IMR-90 (cell line): Measurements from ENCODE around the gene KLF16. TPM values are rescaled to one million over a fixed set of nuclear protein-coding genes. Genes with fewer than 3 reads are reported as not detected.
A peak's percentile ranks its signal among the peaks of the same experiment; 100 is the strongest.

Experiments
- ATAC-seq: fragments of 200-7000 bp; cut with Tn5 transposase; 2 replicates; pipeline ENCODE4 v1.9.1; 2020; ENCODE audit warnings: low read depth, mild to moderate bottlenecking, moderate library complexity
- BruUV-seq: library from RNA; stranded (reverse); fragments of 400-500 nt; replicated peaks from 2 replicates; lab custom pipeline; 2021; lab: Mats Ljungman, UMichigan
- CTCF ChIA-PET: fragments of 300-600 bp; formaldehyde crosslinking; extraction: SDS; loops from one replicate; lab custom pipeline; 2021; ENCODE audit warnings: antibody characterized with exemption; lab: Yijun Ruan, JAX
- POLR2A ChIA-PET: fragments of 300-600 bp; sonication (Branson Sonifier 250); formaldehyde crosslinking; loops from one replicate; lab custom pipeline; 2022; ENCODE audit warnings: antibody characterized with exemption; ENCODE audit not compliant: unreplicated experiment; lab: Charles Lee
- DNase-seq: peaks from one replicate; pipeline ENCODE4 v3.0.0; 2013
- H2AFZ ChIP-seq: replicated peaks from 2 replicates; pipeline ENCODE3; 2013; ENCODE audit warnings: low read length, mild to moderate bottlenecking; ENCODE audit not compliant: poor library complexity
- H2AK5ac ChIP-seq: 2 replicates; pipeline ENCODE4 v1.6.1; 2013; ENCODE audit warnings: low read depth, low read length, inconsistent platforms
- H2AK9ac ChIP-seq: replicated peaks from 2 replicates; pipeline ENCODE3; 2013; ENCODE audit warnings: mild to moderate bottlenecking, low read depth, low read length, moderate library complexity; ENCODE audit not compliant: poor library complexity
- H2BK120ac ChIP-seq: 2 replicates; pipeline ENCODE4 v1.6.1; 2013; ENCODE audit warnings: low read depth, low read length, inconsistent platforms
- H2BK15ac ChIP-seq: 3 replicates; pipeline ENCODE4 v1.6.1; 2013; ENCODE audit warnings: low read depth, low read length, inconsistent platforms
- H2BK20ac ChIP-seq: 2 replicates; pipeline ENCODE4 v1.6.1; 2013; ENCODE audit warnings: low read depth, mild to moderate bottlenecking, inconsistent platforms, low read length, moderate library complexity
- H2BK5ac ChIP-seq: 2 replicates; pipeline ENCODE4 v1.6.1; 2013; ENCODE audit warnings: mild to moderate bottlenecking, low read depth, low read length, inconsistent platforms; ENCODE audit not compliant: poor library complexity, severe bottlenecking
- H3K14ac ChIP-seq: replicated peaks from 2 replicates; pipeline ENCODE4 v1.6.1; 2013; ENCODE audit warnings: low read depth, low read length, inconsistent platforms
- H3K18ac ChIP-seq: 2 replicates; pipeline ENCODE4 v1.6.1; 2013; ENCODE audit warnings: low read depth, low read length, control low read depth
- H3K23ac ChIP-seq: 2 replicates; pipeline ENCODE4 v1.6.1; 2013; ENCODE audit warnings: low read depth, low read length, inconsistent platforms
- H3K27ac ChIP-seq: 2 replicates; pipeline ENCODE4 v1.5.1; 2013; ENCODE audit warnings: mild to moderate bottlenecking, control low read depth, low read length; ENCODE audit not compliant: insufficient read depth
- H3K27me3 ChIP-seq: 2 replicates; pipeline ENCODE4 v1.6.1; 2013; ENCODE audit warnings: low read length; ENCODE audit not compliant: control insufficient read depth, insufficient read depth
- H3K36me3 ChIP-seq: 2 replicates; pipeline ENCODE4 v1.6.1; 2013; ENCODE audit warnings: low read length, mixed read lengths; ENCODE audit not compliant: control insufficient read depth, insufficient read depth
- H3K4ac ChIP-seq: 2 replicates; pipeline ENCODE4 v1.6.1; 2013; ENCODE audit warnings: low read depth, low read length, inconsistent platforms
- H3K4me1 ChIP-seq: 2 replicates; pipeline ENCODE4 v1.6.1; 2013; ENCODE audit warnings: low read length, mixed read lengths; ENCODE audit not compliant: control insufficient read depth, insufficient read depth
- H3K4me2 ChIP-seq: 2 replicates; pipeline ENCODE4 v1.6.1; 2013; ENCODE audit warnings: low read depth, mild to moderate bottlenecking, control low read depth, low read length, moderate library complexity
- H3K4me3 ChIP-seq: 2 replicates; pipeline ENCODE4 v1.5.1; 2013; ENCODE audit warnings: low read depth, mild to moderate bottlenecking, control low read depth, low read length, moderate library complexity; ENCODE audit not compliant: insufficient read depth
- H3K56ac ChIP-seq: 2 replicates; pipeline ENCODE4 v1.6.1; 2013; ENCODE audit warnings: low read length, inconsistent platforms; ENCODE audit not compliant: insufficient read depth; ENCODE audit errors: extremely low read depth
- H3K79me1 ChIP-seq, 2 experiments: 2 replicates each; pipeline ENCODE4 v1.6.1; 2013; ENCODE audit warnings: low read length in 2 of 2, inconsistent platforms in 1 of 2, low read depth in 1 of 2
- H3K9ac ChIP-seq: 2 replicates; pipeline ENCODE4 v1.6.1; 2013; ENCODE audit warnings: low read depth, low read length, control low read depth
- H3K9me1 ChIP-seq: 2 replicates; pipeline ENCODE4 v1.6.1; 2013; ENCODE audit warnings: low read length, inconsistent platforms; ENCODE audit not compliant: insufficient read depth
- H3K9me3 ChIP-seq: 2 replicates; pipeline ENCODE4 v1.6.1; 2013; ENCODE audit warnings: low read length; ENCODE audit not compliant: control insufficient read depth, insufficient read depth
- H4K20me1 ChIP-seq: 2 replicates; pipeline ENCODE4 v1.6.1; 2013; ENCODE audit warnings: low read length, inconsistent platforms; ENCODE audit not compliant: insufficient read depth
- H4K5ac ChIP-seq: 2 replicates; pipeline ENCODE4 v1.6.1; 2013; ENCODE audit warnings: mild to moderate bottlenecking, low read depth, low read length, control low read depth
- H4K8ac ChIP-seq, 2 experiments: 2 replicates each; pipeline ENCODE4 v1.6.1; 2013; ENCODE audit warnings: low read depth in 2 of 2, low read length in 2 of 2, control low read depth in 1 of 2, inconsistent platforms in 1 of 2
- H4K91ac ChIP-seq: 2 replicates; pipeline ENCODE4 v1.6.1; 2013; ENCODE audit warnings: low read depth, low read length, inconsistent platforms; ENCODE audit not compliant: insufficient read depth
- BHLHE40 ChIP-seq: fragments of 150-350 bp; IDR thresholded peaks from 2 replicates; pipeline ENCODE4 v1.6.1; 2016; ENCODE audit warnings: mild to moderate bottlenecking, low read depth, low read length
- CEBPB ChIP-seq: IDR thresholded peaks from 2 replicates; pipeline ENCODE4 v1.6.1; 2012; ENCODE audit warnings: low read depth, low read length, improper control_type of control experiment
- CHD1 ChIP-seq: IDR thresholded peaks from 2 replicates; pipeline ENCODE4 v1.6.1; 2012; ENCODE audit warnings: low read depth, low read length, improper control_type of control experiment
- FOS ChIP-seq: fragments of 150-350 bp; IDR thresholded peaks from 2 replicates; pipeline ENCODE4 v1.6.1; 2016; ENCODE audit warnings: low read depth, low read length
- MAFK ChIP-seq: IDR thresholded peaks from 2 replicates; pipeline ENCODE4 v1.6.1; 2012; ENCODE audit warnings: low read depth, low read length, improper control_type of control experiment
- MAZ ChIP-seq: IDR thresholded peaks from 2 replicates; pipeline ENCODE4 v1.6.1; 2012; ENCODE audit warnings: low read depth, mild to moderate bottlenecking, low read length, improper control_type of control experiment, moderate library complexity, borderline replicate concordance
- MXI1 ChIP-seq: IDR thresholded peaks from 2 replicates; pipeline ENCODE4 v1.6.1; 2012; ENCODE audit warnings: low read depth, mild to moderate bottlenecking, low read length, moderate library complexity, borderline replicate concordance
- POLR2A ChIP-seq: IDR thresholded peaks from 2 replicates; pipeline ENCODE4 v1.6.1; 2012; ENCODE audit warnings: mild to moderate bottlenecking, low read depth, low read length
- RAD21 ChIP-seq: IDR thresholded peaks from 2 replicates; pipeline ENCODE4 v1.6.1; 2012; ENCODE audit warnings: low read length, improper control_type of control experiment
- RCOR1 ChIP-seq: IDR thresholded peaks from 2 replicates; pipeline ENCODE4 v1.6.1; 2012; ENCODE audit warnings: mild to moderate bottlenecking, low read length, improper control_type of control experiment; ENCODE audit not compliant: insufficient replicate concordance
- RFX5 ChIP-seq: IDR thresholded peaks from 2 replicates; pipeline ENCODE4 v1.8.0; 2012; ENCODE audit warnings: low read depth, mild to moderate bottlenecking, low read length, moderate library complexity
- SMC3 ChIP-seq: fragments of 150-350 bp; IDR thresholded peaks from 2 replicates; pipeline ENCODE4 v1.6.1; 2016; ENCODE audit warnings: low read depth, mild to moderate bottlenecking, antibody characterized with exemption, low read length, moderate library complexity
- WGBS, 2 experiments: methylation state at CpG; one replicate each; pipeline versions ENCODE4 v1.1.5 to v1.1.7; 2013; ENCODE audit warnings: missing lambda C conversion rate in 2 of 2; ENCODE audit not compliant: insufficient read length in 1 of 2; ENCODE audit errors: extremely low coverage in 2 of 2; 5-methylcytosine and 5-hydroxymethylcytosine counted together
- dilution Hi-C: fragments of 300-500 bp; cut with HindIII; formaldehyde crosslinking; loops from one replicate; pipeline ENCODE4 v1.14.3; 2018; ENCODE audit warnings: low sequenced_read_pairs; ENCODE audit not compliant: unreplicated experiment
- in situ Hi-C: fragments of 300-500 bp; cut with MboI; formaldehyde crosslinking; loops from 3 replicates; pipeline ENCODE4 v1.14.3; 2019; ENCODE audit warnings: low sequenced_read_pairs, inconsistent platforms, mixed read lengths
- intact Hi-C: fragments of 100-400 bp; cut with micrococcal nuclease; formaldehyde crosslinking; loops from 2 replicates; pipeline ENCODE4 v1.10.0; 2022
- polyA plus RNA-seq, 3 experiments: library from polyadenylated mRNA; depleted of rRNA; stranded (reverse); fragments of >200 nt; gene quantifications; 2 replicates each; pipeline ENCODE4 v1.2.3, GENCODE V29; 2012; ENCODE audit warnings: low replicate concordance in 1 of 3
- total RNA-seq: library from RNA; depleted of rRNA; stranded (reverse); fragments of >200 nt; gene quantifications from 2 replicates; pipeline ENCODE4 v1.2.3, GENCODE V29; 2012
- TF ChIP-seq, protein P1 (sequence below): fragments of 150-350 bp; IDR thresholded peaks from 2 replicates; pipeline ENCODE4 v1.6.1; 2016; ENCODE audit warnings: low read depth, mild to moderate bottlenecking, low read length, moderate library complexity, borderline replicate concordance
- TF ChIP-seq, protein P2 (sequence below): fragments of 150-350 bp; IDR thresholded peaks from 2 replicates; pipeline ENCODE4 v1.6.1; 2017; ENCODE audit warnings: mild to moderate bottlenecking, antibody characterized with exemption, low read length, low read depth
- TF ChIP-seq, protein P3 (sequence below): conservative IDR thresholded peaks from 2 replicates; pipeline ENCODE4 v1.5.1; 2012; ENCODE audit warnings: mild to moderate bottlenecking, low read depth, low read length, improper control_type of control experiment

Gene KLF16
- total and polyA plus RNA-seq, 2 of the 4 experiments (the other 2 are of a cell fraction), result 0.90 to 13.1 TPM

DNA sequence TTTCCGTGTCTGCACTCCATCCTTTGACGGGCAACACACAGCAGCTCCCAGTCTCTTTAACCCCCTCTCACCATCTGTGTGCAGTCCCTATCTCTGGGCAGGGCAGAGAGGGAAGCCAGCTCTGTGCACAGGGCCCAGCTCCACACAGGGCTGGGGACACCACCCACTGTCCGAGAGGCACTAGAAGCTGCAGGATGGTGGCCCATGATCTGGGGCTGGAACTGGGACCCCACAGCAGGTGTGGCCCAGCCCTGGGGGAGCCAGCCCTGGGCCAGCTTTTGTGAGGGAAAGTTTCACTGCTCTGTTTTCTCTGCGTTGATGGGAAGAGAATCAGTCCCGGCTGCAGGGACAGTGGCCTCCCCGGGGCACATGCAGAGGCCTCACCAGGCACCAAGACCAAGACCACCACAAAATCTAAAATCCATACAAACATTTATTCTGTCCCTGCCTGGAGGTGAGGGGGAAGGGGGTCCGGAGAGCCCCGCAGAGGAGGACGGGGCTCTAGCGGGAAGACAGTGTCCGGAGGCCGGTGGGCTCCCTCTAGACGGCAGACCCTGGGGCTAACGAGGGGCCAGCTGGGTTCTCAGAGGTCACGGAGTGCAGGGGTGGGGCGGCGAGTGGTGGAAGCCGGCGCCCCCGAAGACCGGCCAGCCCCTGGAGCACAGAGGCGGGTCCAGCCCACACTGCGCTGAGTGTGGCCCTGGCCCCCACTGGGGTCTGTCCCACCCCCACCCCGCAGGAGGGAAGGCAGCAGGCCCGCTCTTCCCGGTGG is 48.4 kb downstream of the KLF16 start:
- ChIA-PET CTCF (no interaction called here), POLR2A (no interaction called here)
- H2BK20ac ChIP-seq, result no peak overlapping the region
- TF ChIP-seq, protein P1, sequence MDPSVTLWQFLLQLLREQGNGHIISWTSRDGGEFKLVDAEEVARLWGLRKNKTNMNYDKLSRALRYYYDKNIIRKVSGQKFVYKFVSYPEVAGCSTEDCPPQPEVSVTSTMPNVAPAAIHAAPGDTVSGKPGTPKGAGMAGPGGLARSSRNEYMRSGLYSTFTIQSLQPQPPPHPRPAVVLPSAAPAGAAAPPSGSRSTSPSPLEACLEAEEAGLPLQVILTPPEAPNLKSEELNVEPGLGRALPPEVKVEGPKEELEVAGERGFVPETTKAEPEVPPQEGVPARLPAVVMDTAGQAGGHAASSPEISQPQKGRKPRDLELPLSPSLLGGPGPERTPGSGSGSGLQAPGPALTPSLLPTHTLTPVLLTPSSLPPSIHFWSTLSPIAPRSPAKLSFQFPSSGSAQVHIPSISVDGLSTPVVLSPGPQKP, result no peak
- TF ChIP-seq FOS (no peak), BHLHE40 (no peak), RCOR1 (no peak), MAFK (no peak), MXI1 (no peak), RFX5 (no peak), CEBPB (no peak), POLR2A (no peak), CHD1 (no peak), MAZ (no peak), SMC3 (no peak), RAD21 (no peak)
- TF ChIP-seq, protein P2, sequence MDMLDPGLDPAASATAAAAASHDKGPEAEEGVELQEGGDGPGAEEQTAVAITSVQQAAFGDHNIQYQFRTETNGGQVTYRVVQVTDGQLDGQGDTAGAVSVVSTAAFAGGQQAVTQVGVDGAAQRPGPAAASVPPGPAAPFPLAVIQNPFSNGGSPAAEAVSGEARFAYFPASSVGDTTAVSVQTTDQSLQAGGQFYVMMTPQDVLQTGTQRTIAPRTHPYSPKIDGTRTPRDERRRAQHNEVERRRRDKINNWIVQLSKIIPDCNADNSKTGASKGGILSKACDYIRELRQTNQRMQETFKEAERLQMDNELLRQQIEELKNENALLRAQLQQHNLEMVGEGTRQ, result no peak
- TF ChIP-seq, protein P3, sequence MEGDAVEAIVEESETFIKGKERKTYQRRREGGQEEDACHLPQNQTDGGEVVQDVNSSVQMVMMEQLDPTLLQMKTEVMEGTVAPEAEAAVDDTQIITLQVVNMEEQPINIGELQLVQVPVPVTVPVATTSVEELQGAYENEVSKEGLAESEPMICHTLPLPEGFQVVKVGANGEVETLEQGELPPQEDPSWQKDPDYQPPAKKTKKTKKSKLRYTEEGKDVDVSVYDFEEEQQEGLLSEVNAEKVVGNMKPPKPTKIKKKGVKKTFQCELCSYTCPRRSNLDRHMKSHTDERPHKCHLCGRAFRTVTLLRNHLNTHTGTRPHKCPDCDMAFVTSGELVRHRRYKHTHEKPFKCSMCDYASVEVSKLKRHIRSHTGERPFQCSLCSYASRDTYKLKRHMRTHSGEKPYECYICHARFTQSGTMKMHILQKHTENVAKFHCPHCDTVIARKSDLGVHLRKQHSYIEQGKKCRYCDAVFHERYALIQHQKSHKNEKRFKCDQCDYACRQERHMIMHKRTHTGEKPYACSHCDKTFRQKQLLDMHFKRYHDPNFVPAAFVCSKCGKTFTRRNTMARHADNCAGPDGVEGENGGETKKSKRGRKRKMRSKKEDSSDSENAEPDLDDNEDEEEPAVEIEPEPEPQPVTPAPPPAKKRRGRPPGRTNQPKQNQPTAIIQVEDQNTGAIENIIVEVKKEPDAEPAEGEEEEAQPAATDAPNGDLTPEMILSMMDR, result no peak
- peak overlapping the region; percentile 31 for H2AK9ac ChIP-seq
- WGBS, 2 experiments, result 98% methylated on average over 8 of the region's 26 CpGs; no CpG with 5 or more reads in 1 of the 2 experiments
- H2BK120ac ChIP-seq, result no peak overlapping the region
- BruUV-seq, result no TSS peak
- no peak overlapping the region for H2AFZ ChIP-seq
- H4K8ac ChIP-seq, result no peak overlapping the region
- H3K27me3 ChIP-seq, result no peaks in the 10 kb centered on the region
- H3K9me1 ChIP-seq, result peaks cover 4% of the 10 kb centered on the region; the same call in 1 of the 2 replicates
- peaks cover 8% of the 10 kb centered on the region for H3K4me1 ChIP-seq
- no peak for DNase-seq
- H2BK15ac ChIP-seq, result no peak overlapping the region
- in situ Hi-C loops, result no loop called here
- dilution Hi-C loops, result no loop called here
- H3K79me1 ChIP-seq, result peaks cover 0 to 9% of the 10 kb centered on the region in 2 experiments; a peak in 2 of 4 replicates
- H3K56ac ChIP-seq, result no peak overlapping the region
- no peak overlapping the region for H3K4me2 ChIP-seq
- no peak overlapping the region for H3K14ac ChIP-seq
- no peak overlapping the region for H4K5ac ChIP-seq
- H2BK5ac ChIP-seq, result no peak overlapping the region
- no peak overlapping the region for H2AK5ac ChIP-seq
- ATAC-seq, result no peak
- no peak overlapping the region for H3K27ac ChIP-seq
- no peaks in the 10 kb centered on the region for H3K9me3 ChIP-seq
- H4K91ac ChIP-seq, result no peak overlapping the region
- H4K20me1 ChIP-seq, result no peaks in the 10 kb centered on the region; the same call in 1 of the 2 replicates
- peaks cover 34% of the 10 kb centered on the region for H3K36me3 ChIP-seq
- no peak overlapping the region for H3K9ac ChIP-seq
- intact Hi-C loops, result no loop called here
- H3K4me3 ChIP-seq, result no peak overlapping the region
- no peak overlapping the region for H3K23ac ChIP-seq
- no peak overlapping the region for H3K4ac ChIP-seq
- no peak overlapping the region for H3K18ac ChIP-seq
